ENCODE data around the gene FAM53B.

FAM53B gene

DNA sequence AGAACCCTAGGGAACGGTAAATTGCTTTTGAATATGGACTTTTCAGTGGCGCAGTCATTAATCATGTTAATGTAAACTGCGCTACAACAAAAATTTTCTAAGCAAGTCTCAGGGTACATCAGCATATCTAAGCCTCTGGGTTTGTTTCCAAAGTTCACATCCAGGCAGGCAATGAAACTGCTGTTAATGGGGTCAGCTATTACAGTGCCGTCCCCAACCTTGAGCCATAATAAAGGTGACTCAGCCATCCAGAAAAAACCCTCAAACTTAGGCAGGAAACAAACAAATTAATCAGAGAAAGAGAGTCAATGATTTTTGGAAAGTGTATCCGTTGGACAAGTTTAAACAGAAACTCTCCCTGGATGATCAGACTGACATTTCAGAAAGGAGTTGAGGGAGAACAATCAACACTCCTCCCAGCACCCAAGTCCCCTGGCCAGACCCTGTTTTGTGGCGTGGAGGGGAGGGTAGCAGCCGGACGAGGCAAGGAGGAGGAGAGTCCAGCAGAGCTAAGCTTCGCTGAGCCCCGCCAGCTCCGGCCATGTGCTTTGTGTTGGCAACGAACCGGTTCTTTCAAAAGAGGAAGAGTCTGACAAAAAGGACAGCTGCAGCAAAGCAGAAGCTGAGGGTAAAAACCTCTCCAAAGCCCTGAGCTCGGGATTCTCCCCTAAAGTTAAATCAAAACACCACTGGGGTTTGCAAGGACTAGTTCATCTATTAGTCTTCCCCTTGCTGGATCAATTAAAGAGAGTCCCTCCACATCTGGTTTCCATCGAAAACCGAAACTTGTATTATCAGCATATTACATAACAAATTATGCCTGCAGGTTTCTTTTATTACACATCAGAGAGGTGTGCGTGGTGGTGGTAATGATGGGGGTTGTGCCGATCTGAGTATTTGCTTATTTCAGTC, 3.6 kb downstream of the FAM53B start:
- Mint-ChIP-seq H3K36me3 (ENCODE audit: low read depth) (no peaks in the 10 kb centered on the region), H3K4me3 (peak overlapping the region; percentile 94 to 98 (median 96)), H3K27me3 (ENCODE audit: low read depth) (peaks cover 3% of the 10 kb centered on the region), H3K27ac (peak overlapping the region; percentile 97 to 99 (median 99)), H3K4me1 (peaks cover 78% of the 10 kb centered on the region), H3K9me3 (no peaks in the 10 kb centered on the region)
- TF ChIP-seq, protein P1, sequence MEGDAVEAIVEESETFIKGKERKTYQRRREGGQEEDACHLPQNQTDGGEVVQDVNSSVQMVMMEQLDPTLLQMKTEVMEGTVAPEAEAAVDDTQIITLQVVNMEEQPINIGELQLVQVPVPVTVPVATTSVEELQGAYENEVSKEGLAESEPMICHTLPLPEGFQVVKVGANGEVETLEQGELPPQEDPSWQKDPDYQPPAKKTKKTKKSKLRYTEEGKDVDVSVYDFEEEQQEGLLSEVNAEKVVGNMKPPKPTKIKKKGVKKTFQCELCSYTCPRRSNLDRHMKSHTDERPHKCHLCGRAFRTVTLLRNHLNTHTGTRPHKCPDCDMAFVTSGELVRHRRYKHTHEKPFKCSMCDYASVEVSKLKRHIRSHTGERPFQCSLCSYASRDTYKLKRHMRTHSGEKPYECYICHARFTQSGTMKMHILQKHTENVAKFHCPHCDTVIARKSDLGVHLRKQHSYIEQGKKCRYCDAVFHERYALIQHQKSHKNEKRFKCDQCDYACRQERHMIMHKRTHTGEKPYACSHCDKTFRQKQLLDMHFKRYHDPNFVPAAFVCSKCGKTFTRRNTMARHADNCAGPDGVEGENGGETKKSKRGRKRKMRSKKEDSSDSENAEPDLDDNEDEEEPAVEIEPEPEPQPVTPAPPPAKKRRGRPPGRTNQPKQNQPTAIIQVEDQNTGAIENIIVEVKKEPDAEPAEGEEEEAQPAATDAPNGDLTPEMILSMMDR (IDR thresholded peaks at IDR 0.05; ENCODE audit: unreplicated experiment in 3 of 3): no peak

DNA sequence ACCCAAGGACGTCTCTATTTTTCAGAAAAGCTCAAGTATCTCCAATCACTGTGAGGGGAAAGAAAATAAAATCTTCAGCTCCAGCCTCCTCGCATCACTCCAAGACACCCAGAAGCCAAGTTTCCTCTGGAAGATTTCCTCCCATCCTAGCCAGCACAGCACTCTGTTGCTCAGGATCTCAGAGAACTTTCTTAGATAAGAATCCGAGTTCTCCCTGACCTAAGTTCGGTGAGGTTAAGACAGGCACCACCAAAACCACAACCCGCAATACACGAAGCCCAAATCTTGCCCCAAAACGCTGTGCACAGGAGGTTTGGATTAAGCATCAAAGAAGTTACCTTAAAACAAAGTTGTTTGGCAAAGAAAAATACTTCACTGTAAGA, 4.2 kb downstream of the FAM53B start:
- no peaks in the 10 kb centered on the region for H3K9me3 Mint-ChIP-seq
- H3K4me3 Mint-ChIP-seq: peak overlapping the region; percentile 58 to 98 (median 67)
- H3K27ac Mint-ChIP-seq: peak overlapping the region; percentile 97 to 99 (median 99)

DNA sequence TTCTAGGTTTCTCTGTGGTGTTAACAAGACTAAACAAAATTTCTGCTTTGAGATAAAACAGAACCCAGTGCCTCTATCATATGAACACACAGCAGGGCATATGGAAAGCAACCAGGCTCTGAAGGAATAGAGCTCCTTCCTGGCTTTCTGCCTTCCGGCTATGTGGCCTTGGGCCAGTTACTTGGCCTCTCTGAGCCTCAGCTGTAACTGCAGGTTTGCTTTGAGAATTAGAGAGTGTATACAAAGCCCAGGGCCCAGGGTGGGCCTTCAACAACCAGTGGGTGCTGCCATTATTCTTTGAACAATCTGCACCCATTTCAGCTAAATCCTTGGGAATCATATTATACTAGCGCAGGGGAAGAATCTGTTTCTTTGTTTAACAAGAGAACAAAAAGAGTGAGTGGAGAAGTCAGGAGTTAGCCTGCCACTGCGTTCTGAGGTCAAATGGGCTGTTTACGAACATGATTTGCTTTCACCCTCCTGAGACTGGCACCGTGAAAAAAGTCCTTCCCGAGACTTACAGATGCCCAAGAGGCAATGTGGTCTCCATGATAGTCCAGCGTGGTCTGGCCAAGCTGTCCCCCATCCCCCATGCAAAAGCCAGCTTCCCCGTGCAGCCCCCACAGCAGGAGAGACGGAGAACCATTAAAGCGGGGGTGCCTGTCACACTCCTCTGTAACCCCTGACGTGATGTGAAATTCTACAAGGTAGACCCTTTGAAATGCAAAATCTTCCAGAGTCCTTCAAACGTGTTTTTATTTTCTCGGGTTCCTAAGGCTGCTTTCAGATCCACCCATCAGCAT, 4.9 kb downstream of the FAM53B start:
- H3K27ac Mint-ChIP-seq: peak overlapping the region; percentile 97 to 99 (median 99)
- peaks cover 81% of the 10 kb centered on the region for H3K4me1 Mint-ChIP-seq
- peaks cover 3% of the 10 kb centered on the region for H3K27me3 Mint-ChIP-seq (ENCODE audit: low read depth)
- TF ChIP-seq, protein P1 (IDR thresholded peaks at IDR 0.05; ENCODE audit: unreplicated experiment in 3 of 3): no peak
- H3K4me3 Mint-ChIP-seq: peak overlapping the region; percentile 58 to 98 (median 67)
- no peaks in the 10 kb centered on the region for H3K9me3 Mint-ChIP-seq
- H3K36me3 Mint-ChIP-seq (ENCODE audit: low read depth): no peaks in the 10 kb centered on the region

More for the DNA sequence above, 4.2 kb downstream of the FAM53B start:
- TF ChIP-seq, protein P1 (IDR thresholded peaks at IDR 0.05; ENCODE audit: unreplicated experiment in 3 of 3): no peak
- Mint-ChIP-seq H3K36me3 (ENCODE audit: low read depth) (no peaks in the 10 kb centered on the region), H3K27me3 (ENCODE audit: low read depth) (peaks cover 3% of the 10 kb centered on the region), H3K4me1 (peaks cover 78% of the 10 kb centered on the region)

DNA sequence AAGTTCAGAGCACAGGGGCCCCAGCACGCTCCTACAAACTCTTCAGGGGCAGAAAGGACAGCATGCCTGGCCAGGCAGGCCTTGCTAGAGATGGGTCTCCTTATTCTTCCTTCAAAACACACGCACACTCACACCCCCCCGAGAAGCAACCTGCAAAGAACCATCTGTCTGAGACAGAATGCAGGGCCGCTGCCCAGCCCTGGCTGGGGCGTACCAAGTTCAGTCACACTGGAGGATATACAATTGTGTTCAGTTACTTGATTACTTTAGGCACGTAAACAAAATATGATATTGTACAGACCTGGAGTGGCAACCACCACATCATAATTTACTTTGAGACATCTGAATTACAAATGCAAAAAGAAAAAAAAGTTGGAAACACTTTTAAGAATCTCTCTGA, 5.7 kb downstream of the FAM53B start:
- peak overlapping the region in 2 of 3 experiments; percentile 5 to 58 for H3K4me3 Mint-ChIP-seq

DNA sequence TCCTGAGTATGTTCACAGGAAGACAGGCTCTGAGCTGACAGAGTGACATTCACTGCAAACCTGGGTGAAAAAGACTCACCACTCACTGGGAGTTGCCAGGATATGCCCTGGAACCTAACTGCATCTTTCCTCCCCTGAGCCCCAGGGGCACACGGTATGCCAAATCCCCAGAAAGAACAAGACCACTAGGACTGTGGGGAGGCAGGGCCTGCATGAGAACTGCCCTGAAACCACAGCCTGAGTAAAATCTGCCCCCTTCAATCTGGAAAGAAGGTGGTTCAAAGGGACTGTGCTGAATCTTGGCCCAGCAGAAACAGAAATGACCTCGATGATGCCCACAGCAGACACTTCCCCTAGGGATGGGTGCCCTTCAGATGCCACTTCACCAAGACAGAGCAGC, 6.5 kb downstream of the FAM53B start:
- H3K9me3 Mint-ChIP-seq: no peaks in the 10 kb centered on the region
- peak overlapping the region; percentile 34 to 99 (median 82) for H3K27ac Mint-ChIP-seq
- peaks cover 3% of the 10 kb centered on the region for H3K27me3 Mint-ChIP-seq (ENCODE audit: low read depth)
- TF ChIP-seq, protein P1 (IDR thresholded peaks at IDR 0.05; ENCODE audit: unreplicated experiment in 3 of 3): no peak
- peaks cover 5% of the 10 kb centered on the region for H3K36me3 Mint-ChIP-seq (ENCODE audit: low read depth)
- H3K4me1 Mint-ChIP-seq: peaks cover 96% of the 10 kb centered on the region
- peak overlapping the region in 1 of 3 experiments; percentile 25 for H3K4me3 Mint-ChIP-seq

More for the DNA sequence above, 5.7 kb downstream of the FAM53B start:
- no peaks in the 10 kb centered on the region for H3K36me3 Mint-ChIP-seq (ENCODE audit: low read depth)
- H3K9me3 Mint-ChIP-seq: no peaks in the 10 kb centered on the region
- TF ChIP-seq, protein P1 (IDR thresholded peaks at IDR 0.05; ENCODE audit: unreplicated experiment in 3 of 3): no peak
- H3K27me3 Mint-ChIP-seq (ENCODE audit: low read depth): peaks cover 3% of the 10 kb centered on the region
- peaks cover 90% of the 10 kb centered on the region for H3K4me1 Mint-ChIP-seq
- peak overlapping the region; percentile 97 to 99 (median 99) for H3K27ac Mint-ChIP-seq
